HG03025 (cell line): ENCODE data around the gene PCBP2.
"Not testable (repeated sequence)": the region's sequence is repeated elsewhere in the genome, so short reads cannot be mapped to it uniquely, and the experiment has no call there.

Experiments used
- ATAC-seq: cut with Tn5 transposase; IDR thresholded peaks from one replicate; pipeline ENCODE4 v1.9.1; 2021; ENCODE audit warnings: mild to moderate bottlenecking, moderate library complexity; ENCODE audit not compliant: unreplicated experiment, low FRiP score

Gene PCBP2

DNA sequence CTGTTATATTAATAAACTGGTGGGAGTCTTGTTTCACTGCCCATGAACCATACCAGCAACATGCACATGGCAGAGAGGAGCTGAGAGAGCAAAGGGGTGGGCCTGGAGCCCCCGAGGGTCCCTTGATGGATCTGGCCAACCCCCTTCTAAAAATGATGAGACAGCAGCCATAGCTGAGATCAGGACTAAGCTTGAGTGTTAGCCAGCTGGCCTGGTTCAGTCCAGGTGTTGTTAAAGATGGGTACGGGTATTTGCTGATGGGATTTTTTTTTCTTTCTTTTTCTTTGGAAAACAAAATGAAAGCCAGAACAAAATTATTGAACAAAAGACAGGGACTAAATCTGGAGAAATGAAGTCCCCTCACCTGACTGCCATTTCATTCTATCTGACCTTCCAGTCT lies 16.0 kb downstream of the PCBP2 start:
- no peak for ATAC-seq

DNA sequence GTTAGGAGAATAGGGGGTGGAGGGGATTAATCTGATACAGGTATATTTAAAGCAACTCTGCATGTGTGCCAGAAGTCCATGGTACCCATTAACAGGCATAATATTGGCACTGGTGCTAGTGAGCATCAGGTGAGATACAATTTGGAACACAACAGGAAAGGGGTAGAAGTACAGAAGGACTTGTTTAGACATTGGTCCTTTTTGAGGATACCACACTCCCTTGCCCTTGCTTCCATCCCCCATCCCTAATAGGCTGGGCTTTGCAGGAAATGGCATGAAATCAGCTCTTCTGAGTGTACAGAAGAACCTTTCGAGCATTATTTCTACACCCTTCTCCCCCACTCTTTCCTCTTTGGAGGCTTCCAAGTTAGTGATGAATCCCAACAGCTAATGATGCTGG lies 16.4 kb downstream of the PCBP2 start:
- no peak for ATAC-seq

DNA sequence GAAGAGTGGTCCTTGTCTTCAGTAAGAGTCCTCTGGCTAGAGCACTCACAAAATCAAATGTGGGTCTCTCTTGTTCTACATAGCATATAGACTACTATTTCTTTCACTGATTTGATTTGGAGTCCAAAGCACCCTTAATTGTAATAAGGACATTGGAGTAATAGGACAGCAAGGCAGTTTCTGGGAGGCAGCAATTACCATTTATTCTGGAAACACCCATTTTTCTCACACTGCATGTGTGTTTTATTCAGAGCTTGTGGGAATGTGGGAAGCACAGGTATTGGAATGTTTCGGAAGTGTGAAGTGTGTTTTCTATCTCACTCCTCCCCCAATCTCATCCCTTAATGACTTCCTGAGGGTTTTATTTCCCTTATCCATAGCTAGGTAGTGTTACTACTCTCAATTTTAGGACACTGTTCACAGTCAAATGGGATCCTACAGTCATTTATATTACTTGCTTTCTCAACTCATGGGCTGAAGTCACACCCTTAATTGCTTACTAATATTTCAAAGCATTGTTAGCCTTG lies 20.2 kb downstream of the PCBP2 start:
- ATAC-seq = no peak

DNA sequence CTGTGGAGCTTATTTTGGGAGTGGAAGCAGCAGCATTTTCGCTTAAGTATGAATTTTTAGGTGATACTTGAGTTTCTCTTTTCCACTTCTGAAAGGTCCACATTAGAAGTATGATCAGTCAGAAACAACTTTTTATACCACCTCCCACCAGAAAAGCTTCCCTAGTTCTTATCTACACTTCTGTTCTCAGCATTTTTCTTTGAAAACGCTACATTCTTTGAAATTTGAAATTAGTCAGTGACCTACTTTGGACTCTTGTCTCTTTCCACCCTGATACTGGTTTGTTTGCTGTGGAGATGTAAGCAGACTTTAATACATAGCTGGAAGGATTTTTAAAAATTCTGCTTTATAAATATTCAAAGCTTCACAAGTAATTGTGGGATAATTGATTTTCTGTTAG lies 22.2 kb downstream of the PCBP2 start:
- ATAC-seq = no peak

DNA sequence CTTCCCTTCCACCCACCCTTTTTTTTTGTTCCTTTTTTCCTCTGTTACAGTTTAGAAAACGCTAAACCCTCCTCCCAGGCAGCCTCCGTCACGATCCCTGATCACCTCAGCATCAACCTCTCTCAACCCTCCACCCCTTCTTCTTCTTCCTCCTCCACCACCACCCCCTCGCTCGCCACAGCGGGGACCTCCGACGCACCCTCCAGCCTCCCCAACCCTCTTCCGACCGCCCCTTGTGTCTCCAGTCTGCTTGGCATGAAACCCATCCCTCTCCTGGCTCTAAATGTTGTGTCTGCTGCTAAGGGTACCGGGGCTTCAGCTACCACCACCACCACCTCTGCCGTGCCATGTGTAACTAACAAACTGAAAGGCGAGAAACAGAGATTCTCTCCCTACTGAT lies 22.9 kb downstream of the PCBP2 start:
- no peak for ATAC-seq

DNA sequence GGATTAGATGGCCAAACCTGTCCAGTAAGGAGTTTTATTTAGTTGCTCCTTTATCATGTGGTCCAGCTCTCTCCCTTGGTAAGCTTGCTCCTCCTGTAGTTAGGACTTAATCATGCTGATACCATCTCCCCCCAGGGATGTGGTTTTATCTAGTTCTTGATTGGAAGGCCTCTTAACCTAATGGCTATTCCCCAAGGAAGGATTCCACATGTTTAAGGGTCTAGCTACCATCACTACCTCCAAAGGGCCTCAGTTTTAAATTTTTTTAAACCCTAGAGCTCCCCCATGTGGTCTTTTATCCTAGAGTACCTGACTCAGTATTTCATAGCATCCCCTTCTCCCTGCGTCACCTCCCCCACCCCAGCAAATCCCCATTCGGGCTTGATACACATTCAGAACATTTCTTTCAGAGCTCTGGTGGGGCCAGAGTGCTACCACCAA lies 24.9 kb downstream of the PCBP2 start:
- ATAC-seq = no peak

DNA sequence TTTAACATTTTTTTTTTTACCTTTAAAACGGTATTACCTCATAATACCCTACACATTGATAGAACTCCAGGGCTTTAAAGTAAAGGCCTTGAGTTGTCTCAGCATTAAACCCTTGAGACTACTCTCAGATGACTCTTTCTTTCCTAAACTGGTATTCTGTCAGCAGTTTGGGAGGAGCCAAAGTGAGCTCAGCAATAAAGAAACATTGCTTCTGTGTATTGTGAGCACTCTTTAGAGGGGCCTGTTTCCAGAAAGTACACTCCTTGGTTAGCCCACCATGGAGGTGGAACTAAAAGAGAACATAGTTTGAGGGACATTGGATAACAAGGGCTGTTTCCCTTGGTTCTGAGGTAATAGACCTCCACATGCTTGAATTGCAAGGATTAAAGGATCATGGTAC lies 27.0 kb downstream of the PCBP2 start:
- no peak for ATAC-seq

DNA sequence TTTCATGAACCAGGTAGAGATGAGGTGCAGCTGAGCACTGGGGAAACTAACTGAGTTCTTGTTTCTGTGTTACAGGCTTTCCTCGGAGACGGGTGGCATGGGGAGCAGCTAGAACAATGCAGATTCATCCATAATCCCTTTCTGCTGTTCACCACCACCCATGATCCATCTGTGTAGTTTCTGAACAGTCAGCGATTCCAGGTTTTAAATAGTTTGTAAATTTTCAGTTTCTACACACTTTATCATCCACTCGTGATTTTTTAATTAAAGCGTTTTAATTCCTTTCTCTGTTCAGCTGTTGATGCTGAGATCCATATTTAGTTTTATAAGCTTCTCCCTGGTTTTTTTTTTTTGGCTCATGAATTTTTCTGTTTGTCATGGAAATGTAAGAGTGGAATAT lies 27.4 kb downstream of the PCBP2 start:
- ATAC-seq = no peak

DNA sequence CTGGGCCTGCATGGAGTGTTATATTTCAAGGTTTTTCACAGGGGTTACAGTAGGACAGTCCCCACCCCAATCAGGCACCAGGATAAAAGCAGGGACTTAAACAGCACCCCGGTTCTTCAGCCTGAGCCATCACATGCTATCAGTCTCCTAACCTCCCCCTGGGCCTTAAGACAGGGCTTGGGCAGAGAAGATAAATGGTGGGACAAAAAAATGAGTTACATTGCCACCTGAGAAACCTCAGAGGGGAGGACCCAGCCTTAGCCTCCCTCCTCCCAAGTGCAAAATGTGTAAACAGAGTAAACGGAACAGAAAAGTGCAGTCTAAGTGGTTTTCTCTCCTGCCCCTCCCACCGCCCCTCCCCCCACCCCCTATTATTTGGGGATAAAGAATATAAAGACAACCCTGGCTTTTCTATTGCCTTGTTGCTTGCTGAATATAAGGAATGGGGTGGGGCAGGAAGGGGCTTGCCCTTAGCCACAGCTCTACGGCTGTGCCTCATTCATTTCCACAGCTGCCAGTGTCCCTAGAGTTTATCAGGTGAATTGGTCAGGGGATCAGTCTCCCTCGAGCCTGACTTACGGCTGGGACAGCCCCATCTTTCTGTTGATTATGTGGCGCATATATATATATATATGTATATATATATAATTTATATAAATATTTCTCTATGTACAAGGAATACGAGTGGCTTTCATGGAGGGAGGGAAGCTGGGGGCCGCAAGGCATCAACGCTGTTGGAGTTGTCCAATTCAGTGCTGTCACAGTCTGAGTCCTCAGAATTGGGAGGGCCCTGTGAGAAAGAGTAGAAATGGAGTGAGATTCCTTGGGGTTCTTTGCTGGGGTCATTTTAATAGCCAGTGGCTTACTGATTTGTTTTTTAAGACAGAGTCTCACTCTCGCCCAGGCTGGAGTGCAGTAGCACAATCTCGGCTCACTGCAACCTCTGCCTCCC lies 28.9 kb downstream of the PCBP2 start:
- ATAC-seq = no peak

DNA sequence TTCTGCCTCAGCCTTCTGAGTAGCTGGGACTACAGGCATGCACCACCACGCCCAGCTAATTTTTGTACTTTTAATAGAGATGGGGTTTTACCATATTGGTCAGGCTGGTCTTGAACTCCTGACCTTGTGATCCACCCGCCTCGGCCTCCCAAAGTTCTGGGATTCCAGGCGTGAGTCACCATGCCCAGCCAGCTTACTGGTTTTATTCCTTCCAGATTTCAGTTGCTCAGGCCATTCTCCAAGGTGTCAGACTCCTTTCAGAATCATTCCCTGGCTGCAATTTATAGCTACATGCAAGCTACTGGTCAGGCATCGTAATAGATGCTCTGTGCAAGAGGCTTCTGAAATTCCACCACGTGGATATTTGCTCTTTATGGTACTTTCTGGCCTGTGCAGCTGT lies 29.6 kb downstream of the PCBP2 start:
- not testable (repeated sequence) for ATAC-seq

DNA sequence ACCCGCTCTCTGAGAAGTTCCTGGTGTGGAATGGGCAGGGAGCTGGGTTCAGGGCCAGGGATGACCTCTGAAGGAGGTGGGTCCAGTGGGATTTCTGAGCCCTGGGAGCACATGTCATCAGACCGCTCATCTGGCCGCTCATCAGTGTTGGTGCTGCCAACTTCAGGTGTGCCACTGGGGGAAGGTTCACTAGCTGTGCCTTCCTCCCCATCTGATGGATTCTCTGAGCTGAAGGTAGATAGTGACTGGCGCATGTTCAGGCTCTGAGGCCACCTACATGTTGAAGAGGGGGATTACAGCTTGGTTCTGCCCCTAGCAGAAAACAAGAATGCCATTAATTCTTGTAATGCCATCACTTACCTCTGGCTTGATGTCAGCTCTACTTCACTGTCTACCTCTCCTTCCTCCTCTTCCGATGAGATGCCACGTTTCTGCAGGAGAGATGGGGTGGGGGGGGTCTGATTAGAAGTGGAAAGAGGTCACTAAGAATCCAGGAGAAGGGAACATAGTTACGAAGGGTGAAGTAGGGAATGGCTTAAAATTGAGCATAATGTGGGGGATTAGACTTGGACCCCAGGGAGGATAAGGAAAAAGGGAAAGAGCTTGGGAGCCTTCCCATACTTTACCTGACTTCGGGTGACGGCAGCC lies 30.2 kb downstream of the PCBP2 start:
- ATAC-seq = no peak

DNA sequence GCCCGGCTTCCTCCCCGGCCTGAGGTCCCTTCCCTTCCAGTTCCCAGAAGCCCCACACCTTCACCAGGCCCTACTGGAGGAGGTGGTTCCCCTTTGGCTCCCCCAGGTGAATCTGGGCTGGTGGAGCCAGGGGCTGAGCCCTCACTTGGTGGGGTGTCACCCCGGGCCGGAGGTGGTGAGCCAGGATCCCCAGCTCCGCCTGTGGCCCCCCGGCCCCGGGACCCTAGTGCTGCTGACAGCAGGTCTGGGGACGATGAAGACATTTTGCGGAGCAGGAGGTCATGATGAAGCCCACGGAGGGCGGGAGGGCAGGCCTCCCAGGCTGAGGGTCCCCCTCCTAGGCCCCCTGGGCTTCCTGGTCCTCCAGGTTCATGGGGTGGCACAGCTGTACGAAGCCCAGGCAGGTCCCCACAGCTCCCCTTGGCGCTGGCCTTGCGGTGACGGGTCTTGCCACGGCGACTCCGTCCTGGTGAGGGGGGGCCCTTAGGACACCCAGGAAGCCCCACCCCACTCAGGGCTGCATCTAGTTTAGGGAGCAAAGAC lies 30.8 kb downstream of the PCBP2 start:
- ATAC-seq = no peak

DNA sequence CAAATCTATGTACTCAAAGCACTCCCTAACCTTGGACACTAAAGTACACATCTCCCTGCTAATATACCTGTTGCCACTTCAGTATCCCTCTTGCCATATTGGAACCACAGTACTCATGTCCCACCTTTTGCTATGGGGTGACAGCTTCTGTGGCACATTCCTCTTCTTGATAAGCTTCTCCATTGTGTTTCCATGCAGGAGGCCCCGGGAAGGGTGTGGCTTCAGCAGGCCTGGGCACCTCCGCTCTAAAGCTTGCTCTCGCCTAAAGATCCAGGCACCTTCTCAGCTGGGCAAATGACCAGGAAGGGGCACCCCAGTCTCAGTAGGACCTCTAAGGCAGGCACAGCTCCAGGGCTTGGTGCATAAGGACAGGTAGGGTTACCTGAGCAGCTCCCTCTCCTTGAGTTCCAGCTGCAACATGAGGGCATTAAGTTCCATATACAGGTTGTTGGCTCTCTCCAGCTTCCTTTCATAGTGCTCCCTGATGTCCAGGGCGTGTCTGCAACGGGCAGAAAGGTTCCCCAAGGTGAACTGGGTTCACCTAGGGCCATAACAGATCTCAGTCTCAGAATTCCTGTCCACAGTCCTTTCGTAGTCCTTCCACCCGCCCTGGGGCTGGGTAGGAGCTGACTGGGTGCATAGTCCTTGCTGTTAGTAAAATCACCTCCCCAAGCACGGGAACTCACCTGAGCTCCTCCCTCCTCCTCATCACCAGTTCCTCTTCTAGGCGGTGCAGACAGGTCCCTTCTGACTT lies 31.5 kb downstream of the PCBP2 start:
- ATAC-seq = no peak

DNA sequence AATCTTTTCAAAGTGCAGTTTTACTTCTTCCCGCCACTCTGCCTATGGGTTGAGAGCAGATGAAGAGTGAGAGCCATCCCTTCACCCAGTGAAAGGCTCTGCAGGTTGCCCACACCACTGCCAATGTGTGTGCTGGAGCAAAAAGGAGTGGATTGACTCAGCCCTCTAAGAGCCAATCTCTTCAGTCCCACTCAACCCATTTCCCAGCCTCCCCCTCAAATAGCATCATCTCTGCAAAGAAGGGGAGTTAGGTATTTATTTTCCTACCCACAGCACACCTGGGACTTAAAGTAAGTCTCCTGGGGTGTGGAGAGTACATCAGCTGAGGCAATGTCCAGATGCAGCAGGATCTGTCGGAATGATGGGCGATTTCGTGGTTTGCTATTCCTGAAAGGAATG lies 32.1 kb downstream of the PCBP2 start:
- no peak for ATAC-seq

DNA sequence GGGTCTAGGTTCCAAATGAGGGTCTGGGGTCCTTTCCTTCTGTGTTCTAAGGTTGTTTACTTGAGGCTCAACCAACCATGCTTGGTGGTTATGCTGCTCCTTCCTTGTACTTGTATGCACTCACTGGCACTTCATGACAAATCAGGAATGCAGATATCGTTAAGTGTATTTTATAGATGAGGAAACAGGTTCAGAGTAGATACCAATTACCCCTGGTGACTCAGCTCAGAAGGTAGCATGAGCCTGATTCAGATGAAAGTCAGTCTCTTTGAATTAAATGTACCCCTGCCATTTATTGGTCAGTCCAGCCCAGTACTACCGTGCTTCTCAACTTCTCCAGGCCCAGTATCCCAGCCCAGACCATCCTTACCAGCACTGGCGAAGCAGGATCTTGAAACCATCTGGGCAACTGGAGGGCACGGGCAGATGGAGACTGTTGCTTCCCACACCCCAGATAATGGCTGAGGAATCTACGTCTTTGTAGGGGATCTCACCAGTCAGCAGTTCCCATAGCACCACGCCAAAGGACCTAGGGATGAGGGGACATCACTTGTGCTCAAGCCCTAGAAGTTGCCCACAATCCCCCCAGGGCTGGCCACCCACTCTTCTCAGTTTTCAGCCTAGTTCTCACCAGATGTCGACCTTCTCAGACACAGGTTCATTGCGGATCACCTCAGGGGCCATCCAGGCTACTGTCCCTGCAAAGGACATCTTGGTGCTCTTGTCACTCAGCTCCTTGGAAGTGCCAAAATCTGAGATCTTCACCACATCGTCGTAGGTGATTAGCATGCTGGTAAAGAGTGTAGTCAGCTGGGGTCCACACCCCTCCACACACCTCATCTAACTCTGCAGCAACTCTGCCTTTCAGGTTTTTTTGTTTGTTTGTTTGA lies 33.0 kb downstream of the PCBP2 start:
- ATAC-seq = no peak

DNA sequence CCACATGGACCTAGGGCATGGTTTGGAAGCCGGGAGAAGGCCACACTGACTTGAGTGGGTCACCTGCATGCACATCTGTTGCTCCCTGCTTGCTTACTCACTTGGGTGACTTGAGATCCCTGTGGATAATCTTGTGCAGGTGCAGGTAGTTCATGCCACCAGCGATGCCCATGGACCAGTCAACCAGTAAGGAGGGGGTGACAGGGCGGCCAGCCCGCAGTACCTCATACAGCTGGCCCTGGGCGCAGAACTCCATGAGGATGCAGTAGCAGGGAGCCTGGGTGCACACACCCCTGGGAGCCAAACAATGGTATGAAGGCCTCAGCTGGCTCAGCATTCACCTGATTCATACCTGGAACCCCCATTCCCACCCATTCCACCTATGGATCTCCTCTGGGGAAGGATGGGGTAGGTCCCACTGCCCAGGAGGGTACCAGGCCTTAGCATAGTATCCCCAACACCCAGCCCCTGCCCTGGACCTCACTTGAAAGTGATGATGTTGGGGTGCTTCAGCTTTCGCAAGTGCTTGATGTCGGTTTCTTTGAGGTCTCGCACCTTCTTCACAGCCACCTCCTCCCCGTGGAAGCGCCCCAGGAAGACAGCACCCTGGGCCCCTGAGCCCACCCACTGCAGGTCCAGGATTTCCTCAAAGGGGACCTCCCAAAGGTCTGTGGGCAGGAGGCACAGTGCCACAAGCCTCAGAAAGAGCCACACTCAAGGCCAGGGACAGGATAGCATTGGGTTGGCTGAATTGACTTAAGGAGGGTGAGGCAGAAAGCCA lies 34.2 kb downstream of the PCBP2 start:
- no peak for ATAC-seq

DNA sequence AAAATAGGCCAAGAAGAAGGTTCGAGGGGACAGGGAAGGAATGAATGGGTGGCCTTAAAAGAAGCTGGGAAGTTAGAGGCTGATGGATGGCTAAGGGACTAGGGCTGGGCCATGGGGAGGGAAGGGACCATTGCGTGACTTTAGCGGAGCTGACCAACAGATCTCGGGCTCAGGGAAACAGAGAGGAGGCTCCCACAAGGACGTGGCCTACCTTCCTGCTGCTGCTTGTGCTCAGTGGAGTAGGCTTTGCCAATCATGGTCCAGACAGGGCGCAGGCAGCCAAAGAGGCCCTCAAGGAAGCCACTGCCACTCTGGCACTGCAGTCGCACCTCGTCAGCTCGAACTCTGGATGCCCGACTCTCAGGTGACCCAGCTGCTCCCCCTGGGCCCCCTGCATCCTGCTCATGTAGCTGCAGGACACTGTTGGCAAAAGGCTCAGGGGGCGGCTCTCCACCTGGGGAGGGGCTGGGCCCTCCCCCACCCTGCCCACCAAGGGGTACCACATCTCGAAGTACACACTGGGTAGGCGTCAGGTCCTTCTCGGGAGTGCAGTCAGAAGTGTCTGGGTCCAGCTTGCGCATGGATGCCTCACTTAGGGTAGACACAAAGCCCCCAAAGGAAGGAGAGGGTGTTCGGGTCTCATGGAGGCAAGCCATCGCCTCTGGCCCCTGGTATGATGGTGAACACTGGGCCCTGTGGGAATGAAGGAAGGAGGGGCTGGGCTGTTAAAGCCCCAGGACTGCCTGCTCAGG lies 35.0 kb downstream of the PCBP2 start:
- ATAC-seq = no peak

DNA sequence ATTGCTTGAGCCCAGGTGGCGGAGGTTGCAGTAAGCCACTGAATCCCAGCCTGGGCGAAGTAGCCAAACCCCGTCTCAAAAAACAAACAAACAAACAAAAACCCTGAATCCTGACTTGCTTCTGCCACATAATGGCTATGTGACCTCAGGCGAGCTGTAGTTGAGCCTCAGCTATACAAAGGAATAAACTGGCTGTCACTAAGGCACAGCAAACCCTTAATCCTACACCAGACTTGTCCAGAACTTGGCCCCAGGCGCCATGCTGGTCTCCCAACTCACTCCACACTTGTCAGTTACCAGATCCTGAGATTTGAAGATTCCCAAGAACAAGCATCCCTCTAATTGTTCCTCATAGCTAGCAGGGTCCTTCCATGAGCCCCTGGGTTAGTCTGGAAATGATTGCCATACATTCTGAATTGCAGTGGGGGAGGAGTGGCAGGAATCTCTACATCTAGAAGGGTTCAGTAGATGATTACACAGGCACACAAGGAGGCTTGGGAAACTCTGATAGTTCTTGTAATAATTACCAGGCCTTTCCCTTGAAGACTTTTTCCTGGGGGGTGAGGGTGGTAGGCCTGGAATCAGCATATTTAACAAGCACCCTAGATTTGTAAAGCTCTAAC lies 37.5 kb downstream of the PCBP2 start:
- ATAC-seq = no peak
